Measurements from ENCODE around the gene ARHGAP44. TPM values are rescaled to one million over a fixed set of nuclear protein-coding genes. Genes with fewer than 3 reads are reported as not detected.

The ARHGAP44 gene
- total RNA-seq, 4 donors from 2014 or later = 1.4 to 6.2 (median 2.1) TPM

DNA sequence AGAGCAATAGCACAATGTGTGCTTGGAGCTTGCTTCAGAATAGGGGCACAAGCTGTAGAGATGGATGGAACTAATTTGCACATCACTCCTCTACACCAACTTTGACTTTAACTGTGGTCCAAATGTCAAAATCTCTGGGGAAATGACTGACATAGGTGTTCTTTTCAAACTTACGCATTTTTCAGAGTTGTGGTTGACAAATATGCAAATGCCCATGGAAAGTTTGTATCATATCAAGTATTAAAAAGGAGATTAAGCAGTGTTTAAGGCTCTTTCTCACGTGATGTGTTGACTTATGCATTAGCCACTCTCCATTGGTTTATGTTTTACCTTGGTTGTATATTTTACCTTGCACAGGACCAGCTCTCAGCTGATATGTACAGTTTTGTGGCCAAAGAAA is 151.4 kb downstream of the ARHGAP44 start:
- Histone ChIP-seq H3K4me1 (no peaks in the 10 kb centered on the region), H3K27me3 (no peaks in the 10 kb centered on the region), H3K36me3 (no peaks in the 10 kb centered on the region), H3K4me3 (no peak overlapping the region), H3K9me3 (no peaks in the 10 kb centered on the region), H3K27ac (no peak overlapping the region)
- ATAC-seq (no peak), DNase-seq (no peak)
- no peak for TF ChIP-seq POLR2A (IDR thresholded peaks at IDR 0.05)
- TF ChIP-seq, protein P1, sequence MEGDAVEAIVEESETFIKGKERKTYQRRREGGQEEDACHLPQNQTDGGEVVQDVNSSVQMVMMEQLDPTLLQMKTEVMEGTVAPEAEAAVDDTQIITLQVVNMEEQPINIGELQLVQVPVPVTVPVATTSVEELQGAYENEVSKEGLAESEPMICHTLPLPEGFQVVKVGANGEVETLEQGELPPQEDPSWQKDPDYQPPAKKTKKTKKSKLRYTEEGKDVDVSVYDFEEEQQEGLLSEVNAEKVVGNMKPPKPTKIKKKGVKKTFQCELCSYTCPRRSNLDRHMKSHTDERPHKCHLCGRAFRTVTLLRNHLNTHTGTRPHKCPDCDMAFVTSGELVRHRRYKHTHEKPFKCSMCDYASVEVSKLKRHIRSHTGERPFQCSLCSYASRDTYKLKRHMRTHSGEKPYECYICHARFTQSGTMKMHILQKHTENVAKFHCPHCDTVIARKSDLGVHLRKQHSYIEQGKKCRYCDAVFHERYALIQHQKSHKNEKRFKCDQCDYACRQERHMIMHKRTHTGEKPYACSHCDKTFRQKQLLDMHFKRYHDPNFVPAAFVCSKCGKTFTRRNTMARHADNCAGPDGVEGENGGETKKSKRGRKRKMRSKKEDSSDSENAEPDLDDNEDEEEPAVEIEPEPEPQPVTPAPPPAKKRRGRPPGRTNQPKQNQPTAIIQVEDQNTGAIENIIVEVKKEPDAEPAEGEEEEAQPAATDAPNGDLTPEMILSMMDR (IDR thresholded peaks at IDR 0.05 in 4 of 5, conservative IDR thresholded peaks at IDR 0.05 in 1 of 5) = no peak
- in situ Hi-C loops (cut with MboI; ENCODE audit: low sequenced_read_pairs in 4 of 4) (no loop called here), intact Hi-C loops (cut with DNase I; ENCODE audit: low total_unique reads) (no loop called here)

DNA sequence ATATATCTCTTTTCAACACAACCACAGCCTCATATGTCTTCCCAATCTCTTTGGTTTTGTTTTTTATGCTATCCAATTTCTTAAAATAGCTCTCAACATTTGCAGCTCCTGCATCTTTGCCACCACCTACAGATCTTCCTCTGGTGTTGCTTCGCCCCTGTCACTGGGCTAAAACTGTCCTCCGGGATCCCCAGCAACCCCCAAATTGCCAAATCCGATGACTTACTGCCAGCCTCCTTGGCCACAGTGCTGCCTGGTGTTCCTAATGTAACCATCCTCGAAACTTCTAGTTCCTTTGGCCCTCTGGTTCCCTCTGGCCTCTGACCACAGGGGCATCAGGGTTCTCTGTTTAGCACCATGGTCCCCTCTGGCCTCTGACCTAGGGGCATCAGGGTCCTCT is 157.7 kb downstream of the ARHGAP44 start:
- intact Hi-C loops (cut with DNase I; ENCODE audit: low total_unique reads) = no loop called here
- no peaks in the 10 kb centered on the region for H3K27me3 ChIP-seq
- H3K4me3 ChIP-seq = no peak overlapping the region
- no peak for DNase-seq
- no peaks in the 10 kb centered on the region for H3K36me3 ChIP-seq
- ATAC-seq = no peak
- in situ Hi-C loops (cut with MboI; ENCODE audit: low sequenced_read_pairs in 4 of 4) = no loop called here
- TF ChIP-seq POLR2A (IDR thresholded peaks at IDR 0.05) = no peak
- TF ChIP-seq, protein P1 (IDR thresholded peaks at IDR 0.05 in 4 of 5, conservative IDR thresholded peaks at IDR 0.05 in 1 of 5) = no peak
- H3K9me3 ChIP-seq = no peaks in the 10 kb centered on the region
- H3K4me1 ChIP-seq = no peaks in the 10 kb centered on the region
- H3K27ac ChIP-seq = no peak overlapping the region

DNA sequence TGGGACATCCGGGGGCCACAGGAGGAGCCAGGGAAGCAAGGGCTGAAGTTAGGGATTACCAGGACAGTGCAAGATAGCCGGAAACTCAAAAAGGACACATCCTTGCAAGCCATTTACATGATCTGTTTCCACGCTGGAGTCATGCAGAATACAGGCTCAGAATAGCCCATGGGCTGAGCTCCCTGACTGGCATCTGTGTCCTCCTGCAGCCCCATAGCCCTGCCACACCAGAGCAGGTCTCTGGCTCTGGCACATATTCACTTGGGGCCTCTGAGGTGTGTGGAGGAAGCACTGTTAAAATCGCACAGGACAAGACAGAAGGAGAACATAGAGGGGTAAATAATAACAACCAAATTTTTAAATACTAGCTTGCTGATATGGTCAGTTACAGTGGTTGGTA is 162.7 kb downstream of the ARHGAP44 start:
- DNase-seq (no peak), ATAC-seq (no peak)
- Histone ChIP-seq H3K9me3 (no peaks in the 10 kb centered on the region), H3K27me3 (no peaks in the 10 kb centered on the region), H3K27ac (no peak overlapping the region), H3K4me3 (no peak overlapping the region), H3K4me1 (no peaks in the 10 kb centered on the region), H3K36me3 (peaks cover 0 to under 1% of the 10 kb centered on the region in 2 donors)
- intact Hi-C loops (cut with DNase I; ENCODE audit: low total_unique reads) = no loop called here
- in situ Hi-C loops (cut with MboI; ENCODE audit: low sequenced_read_pairs in 4 of 4) = no loop called here
- TF ChIP-seq POLR2A (IDR thresholded peaks at IDR 0.05) = no peak
- TF ChIP-seq, protein P1 (IDR thresholded peaks at IDR 0.05 in 4 of 5, conservative IDR thresholded peaks at IDR 0.05 in 1 of 5) = no peak

DNA sequence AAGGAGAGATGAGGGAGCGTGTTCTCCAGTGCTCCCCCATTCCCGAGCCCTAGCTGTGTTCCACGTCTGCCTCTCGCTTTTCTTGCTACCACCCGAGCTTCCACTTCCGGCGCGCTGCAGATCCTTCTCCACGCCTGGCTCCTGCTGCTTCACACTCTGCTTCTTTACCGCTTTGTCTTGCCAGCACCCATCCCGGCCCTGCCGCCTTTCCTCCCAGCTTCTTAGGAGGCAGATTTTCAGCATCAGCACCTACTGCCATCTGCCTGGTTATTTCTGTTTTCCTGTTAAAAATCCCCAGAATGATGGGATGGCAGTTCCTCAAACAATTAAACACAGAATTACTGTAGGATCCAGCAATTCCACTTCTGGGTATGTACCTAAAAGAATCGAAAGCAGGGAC is 163.9 kb downstream of the ARHGAP44 start:
- Histone ChIP-seq H3K4me3 (no peak overlapping the region), H3K27ac (no peak overlapping the region), H3K36me3 (peaks cover 0 to 6% of the 10 kb centered on the region in 2 donors), H3K4me1 (no peaks in the 10 kb centered on the region), H3K27me3 (no peaks in the 10 kb centered on the region), H3K9me3 (no peaks in the 10 kb centered on the region)
- DNase-seq (no peak), ATAC-seq (no peak)
- TF ChIP-seq POLR2A (IDR thresholded peaks at IDR 0.05) = no peak
- TF ChIP-seq, protein P1 (IDR thresholded peaks at IDR 0.05 in 4 of 5, conservative IDR thresholded peaks at IDR 0.05 in 1 of 5) = no peak
- in situ Hi-C loops (cut with MboI; ENCODE audit: low sequenced_read_pairs in 4 of 4) = no loop called here
- intact Hi-C loops (cut with DNase I; ENCODE audit: low total_unique reads) = no loop called here

DNA sequence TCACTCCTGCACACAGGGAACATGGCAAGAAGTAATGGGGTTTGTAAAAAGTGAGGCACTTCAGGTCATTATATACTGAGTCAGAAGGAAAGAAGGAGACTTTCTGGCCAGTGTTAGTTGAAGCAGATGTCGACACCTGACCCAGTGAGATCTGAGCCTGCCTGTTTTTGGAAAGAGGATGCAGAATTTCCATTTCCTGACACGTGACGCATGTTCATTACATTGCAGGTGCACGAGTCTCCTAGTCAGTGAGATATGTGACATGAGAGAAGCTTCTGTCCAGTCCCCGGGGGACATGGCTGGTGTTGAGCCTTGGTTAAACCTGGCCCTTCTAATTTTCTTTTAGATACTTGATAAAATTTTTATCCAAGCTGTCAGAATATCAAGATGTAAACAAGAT is 166.2 kb downstream of the ARHGAP44 start:
- TF ChIP-seq, protein P1 (IDR thresholded peaks at IDR 0.05 in 4 of 5, conservative IDR thresholded peaks at IDR 0.05 in 1 of 5) = no peak
- TF ChIP-seq POLR2A (IDR thresholded peaks at IDR 0.05) = no peak
- no peak overlapping the region for H3K4me3 ChIP-seq
- H3K27me3 ChIP-seq = no peaks in the 10 kb centered on the region
- H3K4me1 ChIP-seq = no peaks in the 10 kb centered on the region
- H3K36me3 ChIP-seq = peaks cover 0 to 6% of the 10 kb centered on the region in 2 donors
- DNase-seq (no peak), ATAC-seq (no peak)
- no peak overlapping the region for H3K27ac ChIP-seq
- no peaks in the 10 kb centered on the region for H3K9me3 ChIP-seq
- intact Hi-C loops (cut with DNase I; ENCODE audit: low total_unique reads) (no loop called here), in situ Hi-C loops (cut with MboI; ENCODE audit: low sequenced_read_pairs in 4 of 4) (no loop called here)

Measured in gastrocnemius medialis (tissue), 4 donors.